AG04449 (cell line): ENCODE results near the gene ECSCR.

Source experiments
- CTCF ChIA-PET: fragments of 350-600 bp; formaldehyde crosslinking; extraction: SDS; loops from one replicate; lab custom pipeline; 2021; ENCODE audit warnings: antibody characterized with exemption; lab: Yijun Ruan, JAX
- POLR2A ChIA-PET: fragments of 400-600, 350-600 bp; formaldehyde crosslinking; extraction: SDS; loops from one replicate; lab custom pipeline; 2020; ENCODE audit warnings: antibody characterized with exemption, inconsistent platforms; lab: Yijun Ruan, JAX
- DNase-seq: peaks from one replicate; pipeline ENCODE4 v3.0.0-alpha.2; 2010; ENCODE audit warnings: low read depth, low spot score
- H3K4me3 ChIP-seq: 2 replicates; pipeline ENCODE4 v1.5.1; 2011; ENCODE audit warnings: low read depth, mild to moderate bottlenecking, control low read depth, low read length
- TF ChIP-seq, protein P1 (sequence below): IDR thresholded peaks from one replicate; pipeline ENCODE4 v1.5.1; 2011; ENCODE audit warnings: mild to moderate bottlenecking, moderate library complexity, low read length, control low read depth, inconsistent platforms; ENCODE audit not compliant: insufficient read depth; ENCODE audit errors: missing control alignments

ECSCR gene

DNA sequence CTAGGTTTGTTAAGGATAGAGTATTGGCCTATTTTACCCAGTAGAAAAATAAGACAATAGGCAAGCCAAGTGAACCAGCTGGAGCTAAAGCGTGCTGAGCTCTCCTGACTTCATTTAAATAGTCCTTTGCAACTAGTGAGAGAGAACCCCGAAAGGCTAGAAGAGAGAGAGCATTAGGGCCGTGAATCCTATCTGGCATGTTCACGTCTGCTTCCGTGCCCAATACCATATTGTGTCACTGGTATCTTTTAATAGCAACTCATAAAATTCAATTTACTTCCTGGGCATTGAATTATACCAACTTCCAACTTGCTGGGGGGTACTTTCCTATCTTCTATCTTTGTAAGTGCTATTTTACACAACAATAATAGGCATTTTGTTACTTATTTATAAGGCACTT, 37.0 kb downstream of the ECSCR start:
- no peak overlapping the region for H3K4me3 ChIP-seq
- no peak for DNase-seq
- ChIA-PET POLR2A (no interaction called here), CTCF (interaction anchor here (9.9 kb wide), 1 partner anchor 90 kb away, joined by 730 read pairs; no protein-coding TSS in a partner anchor)
- TF ChIP-seq, protein P1, sequence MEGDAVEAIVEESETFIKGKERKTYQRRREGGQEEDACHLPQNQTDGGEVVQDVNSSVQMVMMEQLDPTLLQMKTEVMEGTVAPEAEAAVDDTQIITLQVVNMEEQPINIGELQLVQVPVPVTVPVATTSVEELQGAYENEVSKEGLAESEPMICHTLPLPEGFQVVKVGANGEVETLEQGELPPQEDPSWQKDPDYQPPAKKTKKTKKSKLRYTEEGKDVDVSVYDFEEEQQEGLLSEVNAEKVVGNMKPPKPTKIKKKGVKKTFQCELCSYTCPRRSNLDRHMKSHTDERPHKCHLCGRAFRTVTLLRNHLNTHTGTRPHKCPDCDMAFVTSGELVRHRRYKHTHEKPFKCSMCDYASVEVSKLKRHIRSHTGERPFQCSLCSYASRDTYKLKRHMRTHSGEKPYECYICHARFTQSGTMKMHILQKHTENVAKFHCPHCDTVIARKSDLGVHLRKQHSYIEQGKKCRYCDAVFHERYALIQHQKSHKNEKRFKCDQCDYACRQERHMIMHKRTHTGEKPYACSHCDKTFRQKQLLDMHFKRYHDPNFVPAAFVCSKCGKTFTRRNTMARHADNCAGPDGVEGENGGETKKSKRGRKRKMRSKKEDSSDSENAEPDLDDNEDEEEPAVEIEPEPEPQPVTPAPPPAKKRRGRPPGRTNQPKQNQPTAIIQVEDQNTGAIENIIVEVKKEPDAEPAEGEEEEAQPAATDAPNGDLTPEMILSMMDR = no peak

DNA sequence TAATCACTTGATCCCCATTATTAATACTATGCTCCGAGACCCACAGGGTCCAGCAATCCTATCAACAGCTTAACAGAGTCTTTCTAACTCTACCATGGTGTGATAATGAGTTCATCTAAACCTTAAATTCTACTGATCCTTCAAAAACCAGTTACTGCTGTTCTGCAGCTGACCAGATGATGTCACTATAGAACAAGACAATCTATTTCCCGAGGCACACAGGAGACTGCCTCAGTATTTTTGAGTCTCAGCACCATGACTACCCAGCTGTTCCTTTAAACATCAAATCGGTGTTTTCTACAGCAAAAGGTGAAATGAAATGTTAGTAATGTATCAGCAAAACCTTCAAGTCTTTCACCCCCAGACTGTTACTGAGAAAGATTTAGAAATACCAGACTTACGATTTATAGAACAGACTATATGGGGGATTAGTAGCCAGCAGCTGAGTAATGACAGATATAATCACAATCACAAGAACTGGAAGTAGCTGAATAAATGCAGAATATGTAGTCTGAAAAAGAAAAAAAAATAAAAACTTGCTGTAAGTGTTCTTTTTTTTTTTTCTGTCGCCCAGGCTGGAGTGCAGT, 40.1 kb downstream of the ECSCR start:
- CTCF ChIA-PET = interaction anchor here (0.6 to 9.9 kb wide), 40 partner anchors 8 to 343 kb away, joined by 3 to 730 read pairs (median 6); partner anchors contain the start of genes CXXC5, DNAJC18, SPATA24 and STING1
- TF ChIP-seq, protein P1 = peak; percentile 72
- POLR2A ChIA-PET = interaction anchor here (0.8 to 1.3 kb wide), 3 partner anchors 17 to 91 kb away, joined by 3 to 4 read pairs (median 3); partner anchors contain the start of gene DNAJC18
- no peak for DNase-seq
- H3K4me3 ChIP-seq = no peak overlapping the region

DNA sequence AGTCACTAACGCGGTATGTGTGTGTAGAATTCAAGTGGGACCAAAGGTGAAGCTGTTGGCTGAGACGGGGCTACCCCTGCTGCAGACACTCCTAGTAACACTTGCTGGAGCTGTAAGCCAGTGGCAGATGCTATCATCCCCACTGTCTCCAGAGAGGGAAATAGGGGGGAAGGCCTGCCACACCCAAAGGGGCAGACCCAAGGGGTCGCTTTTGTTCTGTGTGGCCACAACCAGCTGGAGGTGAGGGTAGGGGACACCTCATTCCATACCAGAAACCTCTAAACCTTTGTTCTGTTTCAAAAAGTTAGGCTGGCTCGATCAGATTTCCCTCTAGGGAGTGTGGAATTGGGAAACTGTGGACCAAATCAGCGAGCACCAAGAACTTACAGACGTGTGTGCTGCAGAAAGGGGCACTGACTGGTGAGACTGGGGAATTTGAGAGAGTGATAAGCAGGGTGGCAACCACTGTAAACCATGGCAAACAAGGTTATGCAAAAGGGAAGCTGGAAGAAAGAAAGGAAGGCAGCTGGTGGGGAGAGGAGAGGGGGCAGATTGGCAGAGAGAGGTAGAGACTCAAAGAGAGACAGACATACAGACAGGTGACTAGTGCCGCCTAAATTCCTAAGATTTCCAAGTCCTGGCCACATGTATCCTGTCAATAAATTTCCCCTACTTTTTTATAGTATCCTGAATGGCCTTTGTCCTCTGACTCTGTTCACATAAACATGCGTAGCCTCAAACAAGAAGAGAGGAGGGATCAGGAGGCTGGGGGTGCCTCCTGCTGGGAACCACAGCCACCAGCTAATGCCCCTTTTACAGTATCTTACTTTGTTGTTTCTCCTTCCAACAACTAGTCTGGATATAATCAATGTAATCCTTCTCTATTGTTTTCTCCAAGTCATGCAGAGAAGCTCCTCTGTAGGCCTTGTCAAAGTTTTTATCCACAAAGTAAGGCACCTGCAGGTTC, 43.0 kb downstream of the ECSCR start:
- ChIA-PET CTCF (interaction anchor here (1.2 to 9.9 kb wide), 12 partner anchors 8 to 214 kb away, joined by 3 to 730 read pairs (median 19); partner anchors contain the start of genes DNAJC18 and STING1), POLR2A (interaction anchor here (1.0 kb wide), 1 partner anchor 16 kb away, joined by 3 read pairs; the partner anchor contains the start of gene SPATA24)
- H3K4me3 ChIP-seq = no peak overlapping the region
- TF ChIP-seq, protein P1 = no peak
- no peak for DNase-seq

GRCh38 chr5:139418793-139419192, 43.8 kb downstream of the ECSCR start:
- ChIA-PET POLR2A (interaction anchor here (1.0 kb wide), 1 partner anchor 15 kb away, joined by 3 read pairs; the partner anchor contains the start of gene SPATA24), CTCF (interaction anchor here (1.3 to 9.9 kb wide), 7 partner anchors 9 to 215 kb away, joined by 3 to 730 read pairs (median 52); partner anchors contain the start of gene STING1)
- no peak overlapping the region for H3K4me3 ChIP-seq
- TF ChIP-seq, protein P1 = no peak
- DNase-seq = no peak

- TF ChIP-seq, protein P1 = no peak
- no peak overlapping the region for H3K4me3 ChIP-seq
- CTCF ChIA-PET = interaction anchor here (9.9 kb wide), 1 partner anchor 98 kb away, joined by 730 read pairs; no protein-coding TSS in a partner anchor
- no peak for DNase-seq
- POLR2A ChIA-PET = no interaction called here
These were observed 45.3 kb downstream of the ECSCR start for GRCh38 chr5:139417214-139417613.
